GM19099 (cell line): Measurements from ENCODE around the gene PLEKHG5.

Experiments used
- POLR2A ChIP-seq: IDR thresholded peaks from 3 replicates; pipeline ENCODE4 v1.6.1; 2011; ENCODE audit warnings: low read depth; ENCODE audit not compliant: insufficient read length; ENCODE audit errors: extremely low read depth

PLEKHG5 gene

DNA sequence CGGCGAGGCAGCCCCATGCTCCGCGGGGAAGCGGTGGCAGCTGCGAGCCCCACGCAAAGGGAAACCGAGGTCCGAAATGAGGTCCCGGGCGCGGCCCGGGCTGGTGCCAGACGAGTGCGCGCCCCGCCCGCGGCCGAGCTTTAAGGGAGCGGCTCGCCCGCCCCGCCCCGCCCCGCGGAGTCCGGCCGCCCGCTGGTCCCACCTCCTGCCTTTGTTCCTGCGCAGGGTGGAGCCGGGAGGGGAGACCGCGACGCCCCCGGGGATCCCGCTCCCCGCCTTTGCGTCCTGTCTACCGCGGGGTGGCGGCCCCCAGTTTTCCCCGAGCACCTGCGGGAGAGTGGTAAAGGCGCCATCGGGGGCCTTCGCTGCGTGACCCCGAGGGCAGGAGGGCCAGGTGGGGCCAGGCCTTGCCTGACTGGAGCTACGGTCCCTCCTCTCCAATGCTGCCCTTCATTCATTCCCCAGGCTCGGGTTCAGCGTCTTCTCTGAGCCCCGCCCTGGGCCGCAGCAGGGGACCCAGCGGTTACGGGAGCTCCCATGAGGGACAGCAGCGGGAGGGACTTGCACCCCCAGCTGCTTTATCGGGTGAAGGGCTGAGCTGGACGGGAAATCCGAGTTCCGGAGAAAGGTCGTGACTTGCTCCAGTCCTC is 71.5 kb downstream of the PLEKHG5 start, which contains the start of gene HES2:
Gene HES2 (minus strand): TSS at position 116 of the 650 bp plus-strand sequence. CDS start 99 bp downstream, at position 17.
- TF ChIP-seq POLR2A: no peak

DNA sequence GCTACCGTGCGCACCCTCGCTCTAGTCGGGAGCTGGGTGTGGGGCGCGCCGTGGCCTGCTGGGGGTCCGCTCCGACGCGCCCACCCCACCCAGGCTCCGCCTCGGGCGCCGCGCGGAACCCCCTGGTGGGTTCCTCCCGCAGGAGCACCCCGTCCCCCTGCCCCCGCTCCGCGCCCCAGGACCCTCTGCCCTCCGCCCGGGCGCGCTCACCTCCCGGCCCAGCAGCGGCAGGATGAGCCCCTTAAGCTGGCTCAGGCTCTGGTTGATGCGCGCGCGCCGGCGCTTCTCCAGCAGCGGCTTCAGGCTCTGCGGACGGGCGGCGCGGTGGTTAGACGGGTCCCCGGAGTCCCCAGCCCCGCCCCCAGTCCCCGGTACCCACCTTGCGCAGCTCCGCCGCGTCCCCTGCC is 72.1 kb downstream of the PLEKHG5 start:
- TF ChIP-seq POLR2A: no peak

GRCh38 chr1:6418668-6419396 is 72.6 kb downstream of the PLEKHG5 start:
- TF ChIP-seq POLR2A: no peak

GRCh38 chr1:6417961-6418667 is 73.4 kb downstream of the PLEKHG5 start:
- TF ChIP-seq POLR2A: no peak
